Measurements from ENCODE around the gene REEP1.

DNA sequence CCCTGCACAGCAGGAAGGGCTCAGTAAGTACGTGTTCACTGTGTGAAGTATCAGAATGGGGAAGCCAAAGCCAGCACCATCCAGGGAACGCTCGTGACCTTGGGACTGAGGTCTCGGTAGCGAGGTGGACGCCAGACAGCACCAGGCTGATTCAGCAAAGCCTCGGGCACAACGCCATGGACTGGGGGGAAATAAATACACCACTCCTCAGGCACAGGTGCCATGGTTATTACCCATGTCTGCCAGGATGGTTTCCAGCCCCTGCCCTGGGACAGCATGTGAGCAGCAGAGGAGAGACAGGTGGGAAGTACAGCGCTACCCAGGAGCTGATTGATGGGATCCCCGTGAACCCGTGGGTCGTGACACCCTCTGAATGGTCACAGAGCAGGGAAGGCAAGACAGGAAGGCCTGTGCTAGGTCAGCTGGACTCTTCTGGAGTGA is 53.0 kb downstream of the REEP1 start:
- TF ChIP-seq, protein P1, sequence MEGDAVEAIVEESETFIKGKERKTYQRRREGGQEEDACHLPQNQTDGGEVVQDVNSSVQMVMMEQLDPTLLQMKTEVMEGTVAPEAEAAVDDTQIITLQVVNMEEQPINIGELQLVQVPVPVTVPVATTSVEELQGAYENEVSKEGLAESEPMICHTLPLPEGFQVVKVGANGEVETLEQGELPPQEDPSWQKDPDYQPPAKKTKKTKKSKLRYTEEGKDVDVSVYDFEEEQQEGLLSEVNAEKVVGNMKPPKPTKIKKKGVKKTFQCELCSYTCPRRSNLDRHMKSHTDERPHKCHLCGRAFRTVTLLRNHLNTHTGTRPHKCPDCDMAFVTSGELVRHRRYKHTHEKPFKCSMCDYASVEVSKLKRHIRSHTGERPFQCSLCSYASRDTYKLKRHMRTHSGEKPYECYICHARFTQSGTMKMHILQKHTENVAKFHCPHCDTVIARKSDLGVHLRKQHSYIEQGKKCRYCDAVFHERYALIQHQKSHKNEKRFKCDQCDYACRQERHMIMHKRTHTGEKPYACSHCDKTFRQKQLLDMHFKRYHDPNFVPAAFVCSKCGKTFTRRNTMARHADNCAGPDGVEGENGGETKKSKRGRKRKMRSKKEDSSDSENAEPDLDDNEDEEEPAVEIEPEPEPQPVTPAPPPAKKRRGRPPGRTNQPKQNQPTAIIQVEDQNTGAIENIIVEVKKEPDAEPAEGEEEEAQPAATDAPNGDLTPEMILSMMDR (IDR thresholded peaks at IDR 0.05): no peak
- TF ChIP-seq POLR2AphosphoS5 (IDR thresholded peaks at IDR 0.05) (no peak), POLR2A (IDR thresholded peaks at IDR 0.05) (no peak)
